ENCODE results near the gene MT3. TPM values are rescaled to one million over a fixed set of nuclear protein-coding genes. Genes with fewer than 3 reads are reported as not detected.

MT3 gene
- total RNA-seq, 1 donor from 2014 or later = not detected

DNA sequence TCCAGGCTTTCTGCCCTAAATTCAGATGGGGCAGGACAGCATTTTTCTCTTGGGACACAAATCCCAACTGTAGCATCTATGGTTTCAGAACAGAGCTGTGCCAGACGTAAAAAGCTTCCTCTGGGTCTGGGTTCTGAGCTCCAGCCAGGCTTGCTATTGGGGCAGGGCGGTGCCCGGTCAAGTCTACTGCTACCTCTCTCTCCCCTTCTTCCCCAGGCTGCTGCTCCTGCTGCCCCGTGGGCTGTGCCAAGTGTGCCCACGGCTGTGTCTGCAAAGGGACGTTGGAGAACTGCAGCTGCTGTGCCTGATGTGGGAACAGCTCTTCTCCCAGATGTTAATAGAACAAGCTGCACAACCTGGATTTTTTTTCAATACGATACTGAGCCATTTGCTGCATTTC, 44.2 kb downstream of the MT3 start:
- Histone ChIP-seq H3K27ac (peak overlapping the region; percentile 83), H3K4me1 (peaks cover 15% of the 10 kb centered on the region), H3K4me3 (peak overlapping the region; percentile 46), H3K36me3 (no peaks in the 10 kb centered on the region), H3K9me3 (no peaks in the 10 kb centered on the region), H3K27me3 (peaks cover 29% of the 10 kb centered on the region)
- intact Hi-C loops (cut with DNase I) = no loop called here
- ATAC-seq = no peak
- TF ChIP-seq, protein P1, sequence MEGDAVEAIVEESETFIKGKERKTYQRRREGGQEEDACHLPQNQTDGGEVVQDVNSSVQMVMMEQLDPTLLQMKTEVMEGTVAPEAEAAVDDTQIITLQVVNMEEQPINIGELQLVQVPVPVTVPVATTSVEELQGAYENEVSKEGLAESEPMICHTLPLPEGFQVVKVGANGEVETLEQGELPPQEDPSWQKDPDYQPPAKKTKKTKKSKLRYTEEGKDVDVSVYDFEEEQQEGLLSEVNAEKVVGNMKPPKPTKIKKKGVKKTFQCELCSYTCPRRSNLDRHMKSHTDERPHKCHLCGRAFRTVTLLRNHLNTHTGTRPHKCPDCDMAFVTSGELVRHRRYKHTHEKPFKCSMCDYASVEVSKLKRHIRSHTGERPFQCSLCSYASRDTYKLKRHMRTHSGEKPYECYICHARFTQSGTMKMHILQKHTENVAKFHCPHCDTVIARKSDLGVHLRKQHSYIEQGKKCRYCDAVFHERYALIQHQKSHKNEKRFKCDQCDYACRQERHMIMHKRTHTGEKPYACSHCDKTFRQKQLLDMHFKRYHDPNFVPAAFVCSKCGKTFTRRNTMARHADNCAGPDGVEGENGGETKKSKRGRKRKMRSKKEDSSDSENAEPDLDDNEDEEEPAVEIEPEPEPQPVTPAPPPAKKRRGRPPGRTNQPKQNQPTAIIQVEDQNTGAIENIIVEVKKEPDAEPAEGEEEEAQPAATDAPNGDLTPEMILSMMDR (IDR thresholded peaks at IDR 0.05) = no peak
- no peak for DNase-seq

DNA sequence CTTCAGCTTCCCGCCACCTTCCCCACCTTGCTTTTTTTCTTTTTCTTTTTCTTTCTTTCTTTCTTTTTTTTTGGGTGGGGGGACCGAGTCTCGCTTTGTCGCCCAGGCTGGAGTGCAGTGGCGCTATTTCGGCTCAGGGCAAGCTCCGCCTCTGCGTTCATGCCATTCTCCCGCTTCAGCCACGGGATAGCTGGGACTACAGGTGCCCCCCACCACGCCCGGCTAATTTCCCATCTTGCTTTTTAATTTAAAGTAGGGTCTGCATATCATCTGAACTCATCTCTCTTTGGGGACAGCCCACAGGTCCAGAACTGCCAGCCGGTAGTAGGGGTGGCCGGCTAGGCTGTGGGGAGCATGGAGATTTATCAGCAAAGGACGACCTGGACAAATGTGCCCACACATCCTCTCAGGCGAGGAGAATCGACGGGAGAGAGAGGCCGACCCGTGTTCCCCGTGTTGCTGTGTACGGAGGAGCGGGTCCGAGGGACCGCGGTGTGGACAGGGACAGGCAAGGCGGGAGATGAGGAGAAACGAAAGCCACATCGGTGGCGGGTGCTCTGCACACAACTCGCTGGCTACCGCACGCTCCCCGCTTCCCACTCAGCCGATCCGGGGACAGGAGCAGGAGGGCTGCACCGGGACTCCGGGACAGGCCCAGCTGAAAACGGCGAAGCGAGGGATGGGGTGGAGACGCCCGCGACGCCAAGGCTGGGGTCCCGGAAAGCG, 45.5 kb downstream of the MT3 start:
- Histone ChIP-seq H3K27ac (no peak overlapping the region), H3K9me3 (no peaks in the 10 kb centered on the region), H3K27me3 (peaks cover 40% of the 10 kb centered on the region), H3K4me1 (peaks cover 22% of the 10 kb centered on the region), H3K36me3 (no peaks in the 10 kb centered on the region), H3K4me3 (peak overlapping the region; percentile 10)
- intact Hi-C loops (cut with DNase I) = no loop called here
- TF ChIP-seq, protein P1 (IDR thresholded peaks at IDR 0.05) = no peak
- no peak for ATAC-seq
- no peak for DNase-seq

DNA sequence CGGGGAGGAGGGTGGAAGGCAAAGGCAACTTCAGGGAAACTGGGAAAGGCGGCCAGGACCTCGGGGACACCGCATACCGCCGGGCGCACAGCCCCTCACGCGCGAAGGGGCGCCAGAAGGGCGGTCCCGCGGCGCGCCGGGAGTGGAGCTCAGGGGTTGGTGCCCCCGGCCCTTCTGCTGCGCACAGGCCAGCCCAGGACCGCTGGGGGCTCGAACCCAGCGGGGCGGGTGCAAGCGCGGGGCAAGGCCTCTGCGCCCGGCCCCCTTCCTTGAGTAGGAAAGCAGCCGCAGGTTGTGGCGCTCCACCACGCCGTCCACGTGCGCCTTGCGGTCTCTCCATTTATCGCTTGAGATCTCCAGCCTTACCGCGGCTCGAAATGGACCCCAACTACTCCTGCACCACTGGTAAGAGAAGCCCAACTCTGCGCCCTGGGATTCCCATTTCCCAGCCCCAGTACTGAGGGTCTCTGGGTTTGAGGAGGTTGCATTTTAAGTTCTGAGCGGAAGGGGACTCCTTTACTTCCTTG, 46.2 kb downstream of the MT3 start:
- no peak overlapping the region for H3K27ac ChIP-seq
- ATAC-seq (no peak), DNase-seq (no peak)
- peaks cover 22% of the 10 kb centered on the region for H3K4me1 ChIP-seq
- H3K4me3 ChIP-seq = peak overlapping the region; percentile 10
- H3K9me3 ChIP-seq = no peaks in the 10 kb centered on the region
- intact Hi-C loops (cut with DNase I) = no loop called here
- no peaks in the 10 kb centered on the region for H3K36me3 ChIP-seq
- TF ChIP-seq, protein P1 (IDR thresholded peaks at IDR 0.05) = no peak
- peaks cover 40% of the 10 kb centered on the region for H3K27me3 ChIP-seq

DNA sequence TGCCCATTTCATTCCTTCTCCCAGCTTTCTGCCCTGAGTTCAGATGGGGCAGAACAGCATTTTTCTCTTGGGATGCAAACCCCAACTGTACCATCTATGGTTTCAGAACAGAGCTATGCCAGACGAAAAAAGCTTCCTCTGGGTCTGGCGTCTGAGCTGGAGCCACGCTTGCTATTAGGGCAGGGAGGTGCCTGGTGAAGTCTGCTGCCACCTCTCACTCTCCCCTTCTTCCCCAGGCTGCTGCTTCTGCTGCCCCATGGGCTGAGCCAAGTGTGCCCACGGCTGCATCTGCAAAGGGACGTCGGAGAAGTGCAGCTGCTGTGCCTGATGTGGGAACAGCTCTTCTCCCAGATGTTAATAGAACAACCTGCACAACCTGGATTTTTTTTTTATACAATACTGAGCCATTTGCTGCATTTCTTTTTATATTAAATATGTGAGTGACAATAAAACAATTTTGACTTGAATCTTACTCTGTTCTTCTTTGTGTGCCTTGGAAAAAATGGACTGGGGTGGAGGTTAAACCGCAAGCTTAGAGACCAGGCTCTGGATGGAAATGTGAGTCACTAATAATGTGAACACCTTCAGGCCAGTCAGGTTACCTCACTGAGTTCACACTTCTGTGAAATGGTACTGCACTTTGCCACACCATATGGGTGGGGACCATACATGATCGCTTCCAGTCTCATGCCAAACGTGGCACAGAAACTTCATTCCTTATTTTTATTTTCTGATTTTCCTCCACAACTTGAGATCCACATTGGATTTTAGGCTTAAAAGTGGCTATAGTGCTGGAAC, 47.5 kb downstream of the MT3 start:
- Histone ChIP-seq H3K36me3 (no peaks in the 10 kb centered on the region), H3K4me3 (no peak overlapping the region), H3K4me1 (peaks cover 22% of the 10 kb centered on the region), H3K27me3 (peaks cover 40% of the 10 kb centered on the region), H3K27ac (no peak overlapping the region), H3K9me3 (no peaks in the 10 kb centered on the region)
- TF ChIP-seq, protein P1 (IDR thresholded peaks at IDR 0.05) = no peak
- ATAC-seq (no peak), DNase-seq (no peak)
- intact Hi-C loops (cut with DNase I) = no loop called here

DNA sequence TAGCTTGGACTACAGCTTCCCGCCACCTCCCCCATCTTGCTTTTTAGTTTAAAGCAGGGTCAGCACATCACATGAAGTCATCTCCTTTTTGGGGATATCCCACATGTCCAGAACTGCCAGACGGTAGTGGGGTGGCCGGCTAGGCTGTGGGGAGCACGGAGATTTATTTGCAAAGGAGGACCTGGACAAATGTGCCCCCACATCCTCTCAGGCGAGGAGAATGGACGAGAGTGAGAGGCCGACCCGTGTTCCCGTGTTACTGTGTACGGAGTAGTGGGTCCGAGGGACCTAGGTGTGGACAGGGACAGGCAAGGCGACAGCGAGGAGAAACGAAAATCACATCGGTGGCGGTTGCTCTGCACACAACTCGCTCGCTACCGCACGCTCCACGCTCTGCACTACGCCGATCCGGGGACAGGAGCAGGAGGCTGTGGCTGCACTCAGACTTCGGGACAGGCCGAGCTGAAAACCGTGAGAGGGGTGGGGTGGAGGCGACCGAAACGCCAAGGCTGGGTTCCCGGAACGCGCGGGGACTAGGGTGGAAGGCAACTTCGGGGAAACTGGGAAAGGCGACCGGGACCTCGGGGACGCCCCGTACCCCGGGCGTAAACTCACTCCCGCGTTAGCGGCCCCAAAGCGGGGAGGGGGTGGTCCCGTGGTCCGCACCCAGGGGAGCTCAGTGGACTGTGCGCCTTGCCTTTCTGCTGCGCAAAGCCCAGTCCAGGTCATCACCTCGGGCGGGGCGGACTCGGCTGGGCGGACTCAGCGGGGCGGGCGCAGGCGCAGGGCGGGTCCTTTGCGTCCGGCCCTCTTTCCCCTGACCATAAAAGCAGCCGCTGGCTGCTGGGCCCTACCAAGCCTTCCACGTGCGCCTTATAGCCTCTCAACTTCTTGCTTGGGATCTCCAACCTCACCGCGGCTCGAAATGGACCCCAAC, 48.8 kb downstream of the MT3 start, which contains the start of gene MT1A:
Gene MT1A (plus strand): TSS at position 853 of the 937 bp plus-strand sequence. CDS start 73 bp downstream, at position 926.
- DNase-seq = peak; percentile 83
- H3K4me1 ChIP-seq = peaks cover 23% of the 10 kb centered on the region
- no peaks in the 10 kb centered on the region for H3K9me3 ChIP-seq
- H3K27ac ChIP-seq = no peak within 1 kb of the TSS
- TF ChIP-seq, protein P1 (IDR thresholded peaks at IDR 0.05) = no peak
- peak; percentile 80 for ATAC-seq
- H3K27me3 ChIP-seq = peaks cover 40% of the 10 kb centered on the region
- intact Hi-C loops (cut with DNase I) = no loop called here
- no peaks in the 10 kb centered on the region for H3K36me3 ChIP-seq
- peak within 1 kb of the TSS; percentile 51 for H3K4me3 ChIP-seq

Measured in upper lobe of right lung (tissue), 1 donor.